ENCODE measurements around the gene SEZ6. TPM values are rescaled to one million over a fixed set of nuclear protein-coding genes. Genes with fewer than 3 reads are reported as not detected.

SEZ6 gene
- total RNA-seq, 1 donor from 2014 or later = 10.1 TPM

GRCh38 chr17:29049541-29050145 lies 43.8 kb upstream of the SEZ6 start:
- no peak overlapping the region for H3K27ac Mint-ChIP-seq
- H3K27me3 Mint-ChIP-seq = peaks cover 6% of the 10 kb centered on the region
- no peaks in the 10 kb centered on the region for H3K9me3 Mint-ChIP-seq (ENCODE audit: low read depth)
- no peak for DNase-seq (ENCODE audit: low spot score, unreplicated experiment)
- TF ChIP-seq, protein P1, sequence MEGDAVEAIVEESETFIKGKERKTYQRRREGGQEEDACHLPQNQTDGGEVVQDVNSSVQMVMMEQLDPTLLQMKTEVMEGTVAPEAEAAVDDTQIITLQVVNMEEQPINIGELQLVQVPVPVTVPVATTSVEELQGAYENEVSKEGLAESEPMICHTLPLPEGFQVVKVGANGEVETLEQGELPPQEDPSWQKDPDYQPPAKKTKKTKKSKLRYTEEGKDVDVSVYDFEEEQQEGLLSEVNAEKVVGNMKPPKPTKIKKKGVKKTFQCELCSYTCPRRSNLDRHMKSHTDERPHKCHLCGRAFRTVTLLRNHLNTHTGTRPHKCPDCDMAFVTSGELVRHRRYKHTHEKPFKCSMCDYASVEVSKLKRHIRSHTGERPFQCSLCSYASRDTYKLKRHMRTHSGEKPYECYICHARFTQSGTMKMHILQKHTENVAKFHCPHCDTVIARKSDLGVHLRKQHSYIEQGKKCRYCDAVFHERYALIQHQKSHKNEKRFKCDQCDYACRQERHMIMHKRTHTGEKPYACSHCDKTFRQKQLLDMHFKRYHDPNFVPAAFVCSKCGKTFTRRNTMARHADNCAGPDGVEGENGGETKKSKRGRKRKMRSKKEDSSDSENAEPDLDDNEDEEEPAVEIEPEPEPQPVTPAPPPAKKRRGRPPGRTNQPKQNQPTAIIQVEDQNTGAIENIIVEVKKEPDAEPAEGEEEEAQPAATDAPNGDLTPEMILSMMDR (IDR thresholded peaks at IDR 0.05; ENCODE audit: unreplicated experiment) = no peak
- no peaks in the 10 kb centered on the region for H3K36me3 Mint-ChIP-seq (ENCODE audit: insufficient read depth)
- H3K4me1 Mint-ChIP-seq (ENCODE audit: low read depth) = peaks cover 18% of the 10 kb centered on the region
- H3K4me3 Mint-ChIP-seq (ENCODE audit: low read depth) = no peak overlapping the region

- DNase-seq (ENCODE audit: low spot score, unreplicated experiment) = no peak
- no peaks in the 10 kb centered on the region for H3K9me3 Mint-ChIP-seq (ENCODE audit: low read depth)
- H3K36me3 Mint-ChIP-seq (ENCODE audit: insufficient read depth) = no peaks in the 10 kb centered on the region
- H3K4me3 Mint-ChIP-seq (ENCODE audit: low read depth) = no peak overlapping the region
- no peak overlapping the region for H3K27ac Mint-ChIP-seq
- H3K4me1 Mint-ChIP-seq (ENCODE audit: low read depth) = peaks cover 12% of the 10 kb centered on the region
- TF ChIP-seq, protein P1 (IDR thresholded peaks at IDR 0.05; ENCODE audit: unreplicated experiment) = no peak
- peaks cover 11% of the 10 kb centered on the region for H3K27me3 Mint-ChIP-seq
These were observed 42.9 kb upstream of the SEZ6 start for GRCh38 chr17:29048440-29049368.

GRCh38 chr17:29046473-29046839 lies 40.6 kb upstream of the SEZ6 start:
- Mint-ChIP-seq H3K4me1 (ENCODE audit: low read depth) (peaks cover 14% of the 10 kb centered on the region), H3K4me3 (ENCODE audit: low read depth) (no peak overlapping the region), H3K36me3 (ENCODE audit: insufficient read depth) (no peaks in the 10 kb centered on the region), H3K9me3 (ENCODE audit: low read depth) (no peaks in the 10 kb centered on the region), H3K27ac (no peak overlapping the region), H3K27me3 (peaks cover 17% of the 10 kb centered on the region)
- no peak for DNase-seq (ENCODE audit: low spot score, unreplicated experiment)
- TF ChIP-seq, protein P1 (IDR thresholded peaks at IDR 0.05; ENCODE audit: unreplicated experiment) = no peak

DNA sequence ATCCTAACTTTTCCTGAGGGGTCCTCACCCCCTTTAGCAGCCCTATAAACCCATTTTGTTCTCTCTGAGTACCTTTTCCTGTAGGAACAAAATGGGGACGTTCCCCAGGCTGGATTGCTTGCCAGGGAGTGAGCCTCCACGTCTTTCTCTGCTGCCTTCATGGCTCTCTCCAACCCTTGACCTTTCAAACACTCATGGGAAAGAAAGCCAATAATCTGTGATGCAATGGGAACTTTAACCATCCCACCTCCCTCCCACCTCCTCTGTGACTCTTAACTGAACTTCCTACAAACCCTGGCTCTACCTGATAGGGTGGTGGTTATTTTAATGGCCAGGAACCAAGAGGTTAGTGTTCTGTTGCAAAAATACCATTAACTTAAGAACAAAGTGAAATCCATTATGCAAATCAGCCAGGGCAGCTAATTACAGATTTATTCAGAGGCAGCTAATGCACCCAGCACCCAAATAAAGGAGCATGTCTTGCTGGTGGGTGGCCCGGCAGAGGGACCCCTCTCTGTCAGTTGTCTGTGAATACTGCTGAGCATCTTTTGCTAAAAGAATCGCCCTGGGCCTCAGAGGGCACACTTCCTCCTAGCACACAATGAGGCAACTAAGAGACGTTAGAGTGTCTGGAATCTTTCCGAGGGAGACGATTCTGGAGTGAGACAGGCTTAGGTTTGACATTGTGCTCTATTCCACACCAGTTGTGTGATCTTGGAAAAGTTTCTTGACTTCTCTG lies 40.1 kb upstream of the SEZ6 start:
- no peak for DNase-seq (ENCODE audit: low spot score, unreplicated experiment)
- Mint-ChIP-seq H3K4me1 (ENCODE audit: low read depth) (peaks cover 14% of the 10 kb centered on the region), H3K9me3 (ENCODE audit: low read depth) (no peaks in the 10 kb centered on the region), H3K27ac (peak overlapping the region; percentile 35), H3K27me3 (peaks cover 17% of the 10 kb centered on the region), H3K4me3 (ENCODE audit: low read depth) (no peak overlapping the region), H3K36me3 (ENCODE audit: insufficient read depth) (no peaks in the 10 kb centered on the region)
- TF ChIP-seq, protein P1 (IDR thresholded peaks at IDR 0.05; ENCODE audit: unreplicated experiment) = no peak

DNA sequence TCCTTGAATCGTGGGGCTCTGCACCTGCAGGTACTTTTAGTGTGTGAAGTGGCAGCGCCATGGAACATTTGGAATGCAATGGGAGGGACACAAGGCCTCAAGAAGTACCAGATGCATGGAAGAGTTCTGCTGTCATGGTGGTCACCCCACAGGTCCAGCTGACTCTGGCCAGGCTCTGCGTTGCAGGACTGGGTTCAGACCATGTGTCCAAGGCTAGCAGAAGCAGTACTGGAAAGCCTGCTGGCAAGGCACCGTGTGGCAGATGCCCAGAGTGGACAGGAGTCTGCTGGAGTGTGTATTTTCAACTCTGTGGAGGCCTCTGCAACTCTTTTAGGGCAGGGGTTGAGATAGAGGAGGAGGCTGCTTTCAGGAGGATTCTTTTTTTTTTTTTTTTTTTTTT lies 39.2 kb upstream of the SEZ6 start:
- TF ChIP-seq, protein P1 (IDR thresholded peaks at IDR 0.05; ENCODE audit: unreplicated experiment) = no peak
- H3K36me3 Mint-ChIP-seq (ENCODE audit: insufficient read depth) = no peaks in the 10 kb centered on the region
- H3K4me3 Mint-ChIP-seq (ENCODE audit: low read depth) = no peak overlapping the region
- H3K27ac Mint-ChIP-seq = no peak overlapping the region
- DNase-seq (ENCODE audit: low spot score, unreplicated experiment) = no peak
- peaks cover 14% of the 10 kb centered on the region for H3K4me1 Mint-ChIP-seq (ENCODE audit: low read depth)
- no peaks in the 10 kb centered on the region for H3K9me3 Mint-ChIP-seq (ENCODE audit: low read depth)
- H3K27me3 Mint-ChIP-seq = peaks cover 17% of the 10 kb centered on the region

Data from progenitor cell of endocrine pancreas (in vitro differentiated cells).